ENCODE measurements around the gene EGFLAM.

EGFLAM gene

GRCh38 chr5:38267372-38267771 lies 9.0 kb downstream of the EGFLAM start:
- DNase-seq, result no peak

- no peak for DNase-seq
These were observed 15.3 kb downstream of the EGFLAM start for GRCh38 chr5:38273626-38274025.

- no peak for DNase-seq
These were observed 16.0 kb downstream of the EGFLAM start for GRCh38 chr5:38274370-38274769.

GRCh38 chr5:38284384-38284783 lies 26.0 kb downstream of the EGFLAM start:
- no peak for DNase-seq

GRCh38 chr5:38285226-38285625 lies 26.9 kb downstream of the EGFLAM start:
- no peak for DNase-seq

GRCh38 chr5:38286002-38286401 lies 27.6 kb downstream of the EGFLAM start:
- no peak for DNase-seq

GRCh38 chr5:38287124-38287523 lies 28.8 kb downstream of the EGFLAM start:
- no peak for DNase-seq

- no peak for DNase-seq
These were observed 31.1 kb downstream of the EGFLAM start for GRCh38 chr5:38289457-38289856.

GRCh38 chr5:38290028-38290653 lies 31.8 kb downstream of the EGFLAM start:
- no peak for DNase-seq

- DNase-seq, result no peak
These were observed 33.0 kb downstream of the EGFLAM start for GRCh38 chr5:38291355-38291754.

- DNase-seq, result no peak
These were observed 33.9 kb downstream of the EGFLAM start for GRCh38 chr5:38292228-38292627.

- DNase-seq, result no peak
These were observed 37.4 kb downstream of the EGFLAM start for GRCh38 chr5:38295751-38296150.

GRCh38 chr5:38297830-38298608 lies 39.7 kb downstream of the EGFLAM start:
- no peak for DNase-seq

GRCh38 chr5:38299585-38299984 lies 41.2 kb downstream of the EGFLAM start:
- no peak for DNase-seq

GRCh38 chr5:38305148-38305547 lies 46.8 kb downstream of the EGFLAM start:
- no peak for DNase-seq

GRCh38 chr5:38307845-38308244 lies 49.5 kb downstream of the EGFLAM start:
- DNase-seq, result no peak

GRCh38 chr5:38316544-38317224 lies 58.3 kb downstream of the EGFLAM start:
- no peak for DNase-seq

GRCh38 chr5:38317868-38318267 lies 59.5 kb downstream of the EGFLAM start:
- no peak for DNase-seq

- no peak for DNase-seq
These were observed 61.1 kb downstream of the EGFLAM start for GRCh38 chr5:38319491-38319890.

GRCh38 chr5:38321978-38322377 lies 63.6 kb downstream of the EGFLAM start:
- DNase-seq, result no peak

- DNase-seq, result no peak
These were observed 65.4 kb downstream of the EGFLAM start for GRCh38 chr5:38323645-38324295.

GRCh38 chr5:38329132-38329715 lies 70.9 kb downstream of the EGFLAM start:
- DNase-seq, result no peak

GRCh38 chr5:38330207-38330606 lies 71.8 kb downstream of the EGFLAM start:
- DNase-seq, result no peak

Data from activated T-cell treated with anti-CD3 and anti-CD28 coated beads, Interleukin-2, amount 50 U/mL, for 1 hour (primary cell).